Calu3 (cell line): Measurements from ENCODE around the gene RNASEH2C. TPM values are rescaled to one million over a fixed set of nuclear protein-coding genes. Genes with fewer than 3 reads are reported as not detected.
"Not testable (repeated sequence)": the region's sequence is repeated elsewhere in the genome, so short reads cannot be mapped to it uniquely, and the experiment has no call there.

ENCODE experiments used
- BruUV-seq: library from RNA; stranded (reverse); fragments of 400-500 nt; replicated peaks from 2 replicates; lab custom pipeline; 2021; lab: Mats Ljungman, UMichigan
- CTCF ChIA-PET: fragments of 300-600 bp; sonication (Branson Sonifier 250); formaldehyde crosslinking; loops from one replicate; lab custom pipeline; 2022; ENCODE audit warnings: antibody characterized with exemption; lab: Charles Lee
- DNase-seq: peaks from one replicate; pipeline ENCODE4 v3.0.0; 2022
- H3K27ac Mint-ChIP-seq: one replicate; pipeline ENCODE4 v1.8.0; 2022; ENCODE audit warnings: mixed read lengths; ENCODE audit not compliant: unreplicated experiment
- H3K27me3 Mint-ChIP-seq: one replicate; pipeline ENCODE4 v1.8.0; 2022; ENCODE audit warnings: mixed read lengths; ENCODE audit not compliant: unreplicated experiment
- H3K36me3 Mint-ChIP-seq: one replicate; pipeline ENCODE4 v1.8.0; 2022; ENCODE audit warnings: mild to moderate bottlenecking, moderate library complexity, mixed read lengths; ENCODE audit not compliant: insufficient read depth, unreplicated experiment
- H3K4me1 Mint-ChIP-seq: one replicate; pipeline ENCODE4 v1.8.0; 2022; ENCODE audit warnings: mild to moderate bottlenecking, low read depth, mixed read lengths; ENCODE audit not compliant: unreplicated experiment
- H3K4me3 Mint-ChIP-seq: one replicate; pipeline ENCODE4 v1.8.0; 2022; ENCODE audit warnings: mild to moderate bottlenecking, low read depth, moderate library complexity, mixed read lengths; ENCODE audit not compliant: unreplicated experiment
- H3K9me3 Mint-ChIP-seq: one replicate; pipeline ENCODE4 v1.8.0; 2022; ENCODE audit warnings: low read depth, mixed read lengths; ENCODE audit not compliant: unreplicated experiment
- CTCF ChIP-seq: fragments of 200-600 bp; IDR thresholded peaks from one replicate; pipeline ENCODE4 v1.8.0; 2022; ENCODE audit warnings: antibody characterized with exemption; ENCODE audit not compliant: unreplicated experiment
- intact Hi-C: fragments of 100-400 bp; cut with micrococcal nuclease; formaldehyde crosslinking; loops from one replicate; pipeline ENCODE4 v1.10.0; 2022; ENCODE audit not compliant: unreplicated experiment
- total RNA-seq: library from RNA; stranded (reverse); gene quantifications from 2 replicates; pipeline ENCODE4 v1.2.3, GENCODE V29; 2022

Gene RNASEH2C
- total RNA-seq, 1 experiment from 2014 or later: 28.2 TPM

DNA sequence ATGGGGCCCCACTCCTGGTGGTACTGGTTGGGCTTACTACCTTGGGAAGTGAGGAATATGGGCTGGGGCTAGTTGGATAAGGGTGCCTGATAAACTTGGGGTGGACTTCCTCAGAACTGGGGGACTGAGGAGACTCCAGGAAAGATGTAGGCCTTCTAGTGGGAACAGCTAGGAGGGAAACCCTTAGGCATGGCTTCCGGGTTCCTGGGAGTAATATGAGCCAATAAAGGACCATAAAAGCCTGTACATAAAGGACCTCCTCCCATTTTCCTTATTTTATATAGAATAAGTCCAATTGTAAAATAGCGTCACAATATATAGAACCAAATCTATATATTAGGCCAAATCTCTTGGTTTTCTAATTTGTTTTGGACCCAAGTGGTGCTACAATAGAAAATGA is 18.4 kb upstream of the RNASEH2C start:
- Mint-ChIP-seq H3K36me3 (no peaks in the 10 kb centered on the region), H3K27ac (no peak overlapping the region), H3K4me1 (no peaks in the 10 kb centered on the region), H3K4me3 (no peak overlapping the region), H3K9me3 (peaks cover 8% of the 10 kb centered on the region), H3K27me3 (peaks cover 62% of the 10 kb centered on the region)
- TF ChIP-seq CTCF: no peak
- intact Hi-C loops: no loop called here
- CTCF ChIA-PET: no interaction called here
- DNase-seq: no peak
- BruUV-seq: no TSS peak

- BruUV-seq: no TSS peak
- Mint-ChIP-seq H3K27ac (no peak overlapping the region), H3K4me3 (no peak overlapping the region), H3K36me3 (no peaks in the 10 kb centered on the region), H3K27me3 (peaks cover 54% of the 10 kb centered on the region), H3K4me1 (no peaks in the 10 kb centered on the region), H3K9me3 (peaks cover 8% of the 10 kb centered on the region)
- no peak for DNase-seq
- intact Hi-C loops: no loop called here
- no peak for TF ChIP-seq CTCF
- CTCF ChIA-PET: no interaction called here
Measured at GRCh38 chr11:65736810-65737209, 16.2 kb upstream of the RNASEH2C start.

DNA sequence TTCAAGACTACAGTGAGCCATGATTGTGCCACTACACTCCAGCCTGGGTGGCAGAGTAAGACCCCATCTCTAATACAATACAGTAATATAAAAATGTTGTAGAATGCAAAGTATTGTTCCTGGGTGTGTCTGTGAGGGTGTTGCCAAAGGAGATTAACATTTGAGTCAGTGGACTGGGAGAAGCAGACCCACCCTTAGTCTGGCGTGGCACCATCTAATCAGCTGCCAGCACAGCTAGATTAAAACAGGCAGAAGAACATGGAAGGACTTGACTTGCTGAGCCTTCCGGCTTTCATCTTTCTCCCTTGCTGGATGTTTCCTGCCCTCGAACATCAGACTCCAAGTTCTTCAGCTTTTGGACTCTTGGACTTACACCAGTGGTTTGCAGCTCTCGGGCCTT is 14.5 kb upstream of the RNASEH2C start:
- CTCF ChIA-PET, intact Hi-C loops: not testable (repeated sequence)

GRCh38 chr11:65730461-65730860 is 9.9 kb upstream of the RNASEH2C start:
- intact Hi-C loops: no loop called here

More for the DNA sequence above, 14.5 kb upstream of the RNASEH2C start:
- H3K4me1 Mint-ChIP-seq, DNase-seq, H3K4me3 Mint-ChIP-seq, H3K36me3 Mint-ChIP-seq, BruUV-seq, H3K9me3 Mint-ChIP-seq, H3K27ac Mint-ChIP-seq: not testable (repeated sequence)
- H3K27me3 Mint-ChIP-seq: peaks cover 47% of the 10 kb centered on the region

More at GRCh38 chr11:65730461-65730860, 9.9 kb upstream of the RNASEH2C start:
- BruUV-seq: no TSS peak
- Mint-ChIP-seq H3K27me3 (peaks cover 26% of the 10 kb centered on the region), H3K4me3 (no peak overlapping the region), H3K36me3 (no peaks in the 10 kb centered on the region), H3K9me3 (no peaks in the 10 kb centered on the region), H3K27ac (no peak overlapping the region), H3K4me1 (no peaks in the 10 kb centered on the region)
- CTCF ChIA-PET: interaction anchor here (0.5 to 0.7 kb wide), 2 partner anchors 14 to 19 kb away, joined by 3 to 4 read pairs; no protein-coding TSS in a partner anchor
- no peak for TF ChIP-seq CTCF
- no peak for DNase-seq
